NCI-H510A treated with DMSO at 0.1 percent for 48 hours (cell line): ENCODE measurements around the gene AMFR.
"Not testable (repeated sequence)": the region's sequence is repeated elsewhere in the genome, so short reads cannot be mapped to it uniquely, and the experiment has no call there.

ENCODE experiments used
- DNase-seq: peaks from one replicate; lab custom pipeline; 2025; lab: John Stamatoyannopoulos, UW

The AMFR gene

DNA sequence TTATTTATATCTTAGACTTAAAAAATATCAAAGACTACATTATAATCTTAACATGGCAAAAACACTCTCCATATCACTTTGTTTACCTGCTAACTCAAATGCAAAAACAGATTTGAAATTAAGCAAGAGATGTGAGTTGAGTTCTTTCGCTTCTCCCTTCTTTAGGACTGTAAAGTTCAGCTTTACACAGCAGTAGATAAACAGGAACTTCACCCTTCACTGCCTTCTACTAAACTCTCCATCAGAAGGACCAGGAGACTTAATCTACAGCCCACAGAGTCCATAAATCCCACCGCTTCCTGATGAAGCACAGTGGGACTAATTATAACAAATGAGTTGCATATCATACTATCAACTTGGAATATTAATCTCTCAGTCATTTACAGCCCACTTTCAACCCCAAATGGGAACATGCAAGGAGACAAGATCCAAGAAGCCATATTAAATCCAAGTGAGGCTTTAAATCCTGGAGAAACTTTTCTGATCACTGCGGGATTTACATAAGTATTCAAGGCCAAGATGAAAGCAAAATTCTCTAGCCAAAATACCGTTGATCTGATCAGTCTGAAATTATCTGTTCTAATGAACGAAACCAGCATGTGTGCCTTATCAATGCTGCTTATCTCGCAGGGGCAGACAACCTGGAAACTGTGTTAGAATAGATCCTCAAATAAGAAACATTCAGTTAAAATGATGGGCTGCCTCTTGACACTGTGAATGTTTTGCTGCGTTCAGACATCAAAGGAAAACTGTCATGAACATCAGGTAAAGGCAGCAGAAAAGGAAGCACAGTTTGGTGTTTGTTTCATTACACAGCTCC, 1.6 kb downstream of the AMFR start:
- DNase-seq: no peak

DNA sequence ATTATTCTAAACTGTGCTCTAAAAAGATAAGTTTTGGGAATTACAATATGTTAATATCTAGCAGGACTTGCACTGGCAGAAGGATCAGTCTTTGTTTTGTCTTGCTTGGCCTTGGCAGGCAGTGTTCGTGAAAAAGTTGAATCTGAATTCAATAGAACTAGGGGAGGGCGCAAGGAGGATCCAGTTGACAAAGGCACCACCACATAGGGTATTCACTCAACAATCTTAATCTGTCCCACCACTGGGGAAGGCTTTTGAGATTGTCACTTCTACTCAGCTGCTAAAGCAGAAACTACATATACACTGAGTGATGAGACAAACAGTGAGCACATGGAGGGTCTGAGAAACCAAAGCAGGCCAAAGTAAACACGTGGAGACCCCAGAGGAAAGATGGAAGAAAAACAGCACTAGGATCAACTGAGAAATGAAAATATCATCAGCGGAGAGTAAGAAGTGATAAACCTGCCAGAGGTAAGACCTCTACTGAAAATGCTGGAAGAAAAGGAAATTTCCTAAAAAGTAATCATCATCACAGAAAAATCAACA, 2.4 kb downstream of the AMFR start:
- DNase-seq: no peak

DNA sequence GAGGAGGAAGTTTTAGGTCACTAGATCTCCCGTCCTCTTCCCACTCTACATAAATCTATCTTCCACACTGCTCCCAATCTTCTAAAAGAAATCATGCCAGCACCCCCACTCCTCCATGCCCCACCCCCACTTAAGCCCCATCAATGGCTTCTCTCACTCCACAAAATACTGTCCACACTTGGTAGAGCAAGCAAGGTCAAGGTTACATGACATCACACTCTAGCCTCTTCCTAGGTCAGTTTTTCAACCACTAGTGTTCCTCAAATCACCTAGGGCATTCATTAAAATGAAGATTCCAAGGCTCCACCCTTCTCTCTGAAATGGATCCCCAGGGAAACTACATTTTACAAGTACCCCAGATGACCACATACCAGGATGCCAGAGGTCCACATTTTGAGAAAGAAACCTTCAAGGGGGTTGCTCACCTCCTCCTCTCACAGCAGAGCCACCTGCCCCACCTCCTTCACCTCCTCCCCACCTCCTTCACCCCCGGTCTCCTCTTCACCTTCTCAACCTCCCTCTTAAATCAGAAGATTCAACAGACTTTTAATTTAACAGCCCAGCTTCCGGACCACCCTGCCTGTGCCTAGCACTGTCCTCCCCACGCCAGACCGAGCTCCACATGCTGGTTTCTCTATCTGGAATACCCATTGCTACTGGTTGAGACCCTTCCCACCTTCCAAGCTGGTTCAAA, 3.2 kb downstream of the AMFR start:
- DNase-seq: no peak

DNA sequence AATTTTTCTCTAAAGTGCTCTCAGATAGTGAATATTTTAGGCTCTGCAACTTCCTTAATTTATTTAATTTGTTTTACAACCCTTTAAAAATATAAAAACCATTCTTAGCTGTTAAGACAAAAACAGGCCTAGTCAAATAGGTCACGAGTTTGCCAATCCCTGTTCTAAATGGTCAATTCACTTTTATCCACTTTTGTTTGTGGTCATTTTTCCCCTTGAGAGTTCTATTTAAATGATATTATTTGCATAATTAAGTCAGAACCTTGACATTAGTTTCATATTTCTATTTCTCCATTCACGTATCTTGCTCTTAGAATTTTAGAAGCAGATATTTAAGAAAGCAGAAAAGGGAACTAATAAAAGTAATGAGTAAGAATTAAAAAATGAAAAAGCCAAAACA, 4.0 kb downstream of the AMFR start:
- DNase-seq: no peak

DNA sequence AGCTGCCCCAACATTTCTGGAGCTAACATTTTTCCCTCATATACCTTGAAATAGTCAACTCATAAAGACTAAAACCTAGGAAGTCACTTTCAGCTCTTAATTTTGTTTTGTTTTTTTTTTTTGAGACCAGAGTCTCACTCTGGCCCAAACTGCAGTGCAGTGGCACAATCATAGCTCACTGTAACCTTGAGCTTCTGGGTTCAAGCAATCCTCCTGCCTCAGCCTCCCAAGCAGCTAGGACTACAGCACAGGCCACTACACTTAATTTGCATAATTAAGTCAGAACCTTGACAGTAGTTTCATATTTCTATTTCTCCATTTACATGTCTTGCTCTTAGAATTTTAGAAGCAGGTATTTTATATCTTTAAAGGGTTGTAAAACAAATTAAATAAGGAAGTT, 4.7 kb downstream of the AMFR start:
- DNase-seq: no peak

DNA sequence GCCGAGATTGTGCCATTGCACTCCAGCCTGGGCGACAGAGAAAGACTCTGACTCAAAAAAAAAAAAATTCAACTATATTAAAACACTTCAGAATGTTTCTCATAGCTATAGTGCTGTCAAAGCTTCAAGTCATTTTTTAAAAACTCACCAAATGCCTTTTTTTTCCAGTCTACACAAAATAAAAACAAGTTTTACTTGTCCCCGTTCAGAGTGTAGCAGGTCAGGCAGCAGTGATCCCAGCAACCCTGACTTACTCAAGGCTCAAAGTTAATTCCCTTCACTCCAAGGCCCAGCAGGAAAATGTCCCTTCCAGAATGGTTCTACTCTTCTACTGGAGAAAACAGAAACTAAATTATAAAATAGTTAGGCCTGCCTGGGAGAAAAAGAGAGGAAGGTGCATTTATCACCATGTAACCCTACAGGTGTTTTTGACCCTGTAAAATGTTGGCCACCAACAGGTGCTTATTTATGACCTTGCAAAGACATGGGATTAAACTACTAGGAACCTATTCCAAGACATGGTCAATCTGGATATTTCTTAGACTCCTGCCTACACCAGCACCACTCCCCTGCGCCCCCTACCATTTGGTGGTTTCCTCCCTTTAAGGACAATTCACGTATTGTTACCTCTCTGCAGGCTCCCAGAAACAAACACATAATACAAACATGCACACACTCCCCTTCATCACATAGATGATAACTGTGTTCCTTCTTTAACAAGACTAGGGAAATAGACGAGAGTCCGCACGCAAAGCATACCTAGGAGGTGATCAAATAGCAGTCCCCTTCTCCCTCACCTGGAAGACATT, 5.4 kb downstream of the AMFR start:
- DNase-seq: no peak

DNA sequence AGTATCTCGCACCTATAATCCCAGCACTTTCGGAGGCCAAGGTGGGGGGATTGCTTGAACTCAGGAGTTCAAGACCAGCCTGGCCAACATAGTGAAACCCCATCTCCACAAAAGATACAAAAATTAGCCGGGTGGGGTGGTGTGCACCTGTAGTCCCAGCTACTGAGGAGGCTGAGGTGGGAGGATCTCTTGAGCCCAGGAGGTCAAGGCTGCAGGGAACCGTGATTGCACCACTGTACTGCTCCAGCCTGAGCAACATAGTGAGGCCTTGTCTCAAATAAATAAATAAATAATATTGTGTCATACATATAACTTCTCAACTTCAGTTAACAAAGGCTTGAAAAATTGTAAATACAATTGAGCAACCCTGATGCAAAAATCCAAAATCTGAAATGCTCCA, 8.2 kb downstream of the AMFR start:
- DNase-seq: no peak

- DNase-seq: no peak
Measured at GRCh38 chr16:56415875-56416274, 9.5 kb downstream of the AMFR start.

GRCh38 chr16:56414366-56414765, 11.0 kb downstream of the AMFR start:
- no peak for DNase-seq

DNA sequence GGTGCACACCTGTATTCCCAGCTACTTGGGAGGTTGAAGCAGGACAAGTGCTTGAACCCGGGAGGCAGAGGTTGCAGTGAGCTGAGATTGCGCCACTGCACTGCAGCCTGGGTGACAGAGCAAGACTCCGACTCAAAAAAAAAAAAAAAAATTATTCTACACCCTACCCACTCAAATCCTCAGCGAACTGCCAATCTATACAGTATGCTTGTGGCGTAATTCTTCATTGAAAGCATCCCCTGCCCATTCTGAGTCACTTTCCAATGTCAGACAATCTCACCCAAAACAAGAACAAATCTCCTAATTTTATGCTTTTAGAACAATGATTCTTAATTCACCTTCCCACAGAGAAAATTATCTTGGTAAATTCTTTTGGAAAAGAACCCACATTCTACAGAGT, 12.0 kb downstream of the AMFR start:
- no peak for DNase-seq

GRCh38 chr16:56411624-56412023, 13.7 kb downstream of the AMFR start:
- no peak for DNase-seq

- DNase-seq: no peak
Measured at GRCh38 chr16:56411123-56411522, 14.2 kb downstream of the AMFR start.

GRCh38 chr16:56409195-56409594, 16.1 kb downstream of the AMFR start:
- no peak for DNase-seq

- no peak for DNase-seq
Measured at GRCh38 chr16:56408379-56409098, 16.8 kb downstream of the AMFR start.

GRCh38 chr16:56405977-56406672, 19.2 kb downstream of the AMFR start:
- DNase-seq: no peak

DNA sequence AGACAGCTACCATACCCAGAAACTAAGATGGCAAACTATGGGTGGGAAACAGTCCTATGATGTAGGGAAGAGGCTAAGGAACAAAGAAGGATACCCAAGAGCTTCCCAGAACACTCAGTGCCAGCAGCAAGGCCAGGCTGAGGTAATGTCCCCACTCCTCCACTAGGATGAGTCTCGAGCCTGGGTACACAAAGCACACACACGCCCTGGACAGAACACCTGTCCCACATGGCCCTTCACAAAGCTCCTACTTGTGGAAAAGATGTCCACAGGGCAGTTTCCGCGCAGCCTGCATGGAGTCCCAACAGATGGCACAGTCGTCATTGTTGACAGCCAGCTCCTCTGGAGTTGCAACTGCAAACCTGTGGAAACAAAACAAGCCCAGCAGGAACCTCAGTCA, 23.9 kb downstream of the AMFR start:
- peak; percentile 26 for DNase-seq

- peak; percentile 9 for DNase-seq
Measured at GRCh38 chr16:56400458-56400857, 24.9 kb downstream of the AMFR start.

DNA sequence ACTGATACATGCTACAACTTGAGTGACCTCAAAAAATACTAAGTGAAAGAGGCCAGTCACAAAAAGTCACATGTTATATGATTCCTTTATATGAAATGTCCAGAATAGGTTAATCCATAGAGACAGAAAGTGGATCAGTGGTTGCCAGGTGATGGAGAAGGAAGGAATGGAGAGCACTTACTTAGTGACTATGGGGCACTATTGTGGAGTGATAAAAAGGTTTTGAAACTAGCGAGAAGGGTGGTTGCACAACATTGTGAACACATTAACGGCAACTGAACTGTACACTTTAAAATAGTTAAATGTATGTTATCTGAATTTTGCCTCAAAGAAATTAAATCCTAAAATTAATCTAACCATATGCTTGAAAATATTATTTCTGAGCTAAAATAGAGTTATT, 25.9 kb downstream of the AMFR start:
- no peak for DNase-seq

DNA sequence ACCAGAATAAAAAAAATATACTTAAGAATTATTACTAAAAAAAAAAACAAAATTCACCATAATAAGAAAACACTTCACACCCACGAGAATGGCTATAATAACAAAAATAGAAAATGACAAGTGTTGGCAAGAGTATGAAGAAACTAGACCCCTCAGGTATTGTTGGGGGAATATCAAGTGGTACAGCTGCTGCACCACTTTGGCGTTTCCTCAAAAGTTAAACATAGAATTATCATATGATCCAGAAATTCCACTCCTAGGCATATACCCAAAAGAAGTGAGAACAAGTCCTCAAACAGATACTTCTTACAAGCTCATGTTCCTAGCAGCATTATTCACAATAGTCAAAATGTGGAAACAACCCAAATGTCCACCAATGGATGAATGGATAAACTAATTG, 26.3 kb downstream of the AMFR start:
- DNase-seq: no peak

DNA sequence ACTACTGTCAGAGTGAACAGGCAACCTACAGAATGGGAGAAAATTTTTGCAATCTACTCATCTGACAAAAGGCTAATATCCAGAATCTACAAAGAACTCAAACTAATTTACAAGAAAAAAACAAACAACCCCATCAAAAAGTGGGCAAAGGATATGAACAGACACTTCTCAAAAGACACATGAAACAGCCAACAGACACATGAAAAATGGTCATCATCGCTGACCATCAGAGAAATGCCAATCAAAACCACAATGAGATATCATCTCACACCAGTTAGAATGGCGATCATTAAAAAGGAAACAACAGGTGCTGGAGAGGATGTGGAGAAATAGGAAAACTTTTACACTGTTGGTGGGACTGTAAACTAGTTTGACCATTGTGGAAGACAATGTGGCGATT, 28.6 kb downstream of the AMFR start:
- not testable (repeated sequence) for DNase-seq

DNA sequence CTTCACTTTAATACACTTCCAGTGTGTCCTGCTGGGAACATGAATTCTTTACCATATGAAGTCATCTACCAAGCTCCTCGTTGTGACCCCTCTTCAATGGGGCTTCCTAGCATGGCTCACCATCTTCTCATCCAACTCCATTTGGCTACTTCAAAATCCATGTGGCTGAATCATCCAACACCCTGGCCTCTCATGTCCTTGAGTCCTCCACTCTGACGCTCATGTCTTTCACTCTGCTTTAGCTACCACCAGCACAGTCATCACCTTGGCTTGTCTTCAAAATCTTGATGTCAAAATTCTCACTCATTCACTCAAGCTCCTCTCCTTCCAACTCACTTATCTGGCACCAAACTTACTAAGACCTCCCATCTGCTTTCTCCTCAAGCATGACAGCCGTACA, 35.8 kb downstream of the AMFR start:
- no peak for DNase-seq
